Lower leg skin (tissue), 4 donors: ENCODE data around the gene NR1H4. TPM values are rescaled to one million over a fixed set of nuclear protein-coding genes. Genes with fewer than 3 reads are reported as not detected.

Experiments
- DNase-seq, 2 donors: peaks; one replicate each; pipeline ENCODE4 v3.0.0-alpha.2; 2019; ENCODE audit warnings: low spot score in 2 of 2
- H3K4me3 ChIP-seq: fragments of 200-600 bp; sonication (generic); 2 replicates; pipeline ENCODE4 v1.5.1; 2017; ENCODE audit warnings: mild to moderate bottlenecking, low read depth; ENCODE audit not compliant: poor library complexity, severe bottlenecking
- POLR2A ChIP-seq, 2 donors: fragments of 450-650 bp; IDR thresholded peaks; one replicate each; pipeline ENCODE4 v1.6.1; 2016 to 2017; ENCODE audit warnings: antibody characterized with exemption in 2 of 2, mild to moderate bottlenecking in 1 of 2, moderate library complexity in 1 of 2
- WGBS, 2 donors: methylation state at CpG; one replicate each; pipeline ENCODE4 v1.1.5; 2018; 5-methylcytosine and 5-hydroxymethylcytosine counted together
- intact Hi-C: fragments of 100-400 bp; cut with DNase I; formaldehyde crosslinking; loops from one replicate; pipeline ENCODE4 v1.15.0; 2023; ENCODE audit warnings: low total_unique reads
- total RNA-seq, 4 donors: library from RNA; depleted of rRNA; stranded (reverse); fragments of >200 nt; gene quantifications; one replicate each; pipeline ENCODE4 v1.1.0, GENCODE V29; 2016
- TF ChIP-seq, protein P1 (sequence below), 3 donors: fragments of 450-650 bp; IDR thresholded peaks; one replicate each; pipeline ENCODE4 v1.5.1; 2016; ENCODE audit warnings: antibody characterized with exemption in 3 of 3, mild to moderate bottlenecking in 3 of 3, moderate library complexity in 2 of 3

Gene NR1H4
- total RNA-seq, 4 donors from 2014 or later = not detected

- intact Hi-C loops = no loop called here
- H3K4me3 ChIP-seq = no peak overlapping the region
- DNase-seq = no peak
- TF ChIP-seq, protein P1, sequence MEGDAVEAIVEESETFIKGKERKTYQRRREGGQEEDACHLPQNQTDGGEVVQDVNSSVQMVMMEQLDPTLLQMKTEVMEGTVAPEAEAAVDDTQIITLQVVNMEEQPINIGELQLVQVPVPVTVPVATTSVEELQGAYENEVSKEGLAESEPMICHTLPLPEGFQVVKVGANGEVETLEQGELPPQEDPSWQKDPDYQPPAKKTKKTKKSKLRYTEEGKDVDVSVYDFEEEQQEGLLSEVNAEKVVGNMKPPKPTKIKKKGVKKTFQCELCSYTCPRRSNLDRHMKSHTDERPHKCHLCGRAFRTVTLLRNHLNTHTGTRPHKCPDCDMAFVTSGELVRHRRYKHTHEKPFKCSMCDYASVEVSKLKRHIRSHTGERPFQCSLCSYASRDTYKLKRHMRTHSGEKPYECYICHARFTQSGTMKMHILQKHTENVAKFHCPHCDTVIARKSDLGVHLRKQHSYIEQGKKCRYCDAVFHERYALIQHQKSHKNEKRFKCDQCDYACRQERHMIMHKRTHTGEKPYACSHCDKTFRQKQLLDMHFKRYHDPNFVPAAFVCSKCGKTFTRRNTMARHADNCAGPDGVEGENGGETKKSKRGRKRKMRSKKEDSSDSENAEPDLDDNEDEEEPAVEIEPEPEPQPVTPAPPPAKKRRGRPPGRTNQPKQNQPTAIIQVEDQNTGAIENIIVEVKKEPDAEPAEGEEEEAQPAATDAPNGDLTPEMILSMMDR (IDR thresholded peaks at IDR 0.05) = no peak
- TF ChIP-seq POLR2A (IDR thresholded peaks at IDR 0.05) = no peak
Observed at GRCh38 chr12:100468126-100468525, 5.5 kb upstream of the NR1H4 start.

GRCh38 chr12:100472325-100472724 is 1.3 kb upstream of the NR1H4 start:
- H3K4me3 ChIP-seq = no peak overlapping the region
- DNase-seq = no peak
- WGBS, 2 donors = 91 to 95% methylated on average over 2 of the region's 2 CpGs
- TF ChIP-seq POLR2A (IDR thresholded peaks at IDR 0.05) = no peak
- intact Hi-C loops = no loop called here

DNA sequence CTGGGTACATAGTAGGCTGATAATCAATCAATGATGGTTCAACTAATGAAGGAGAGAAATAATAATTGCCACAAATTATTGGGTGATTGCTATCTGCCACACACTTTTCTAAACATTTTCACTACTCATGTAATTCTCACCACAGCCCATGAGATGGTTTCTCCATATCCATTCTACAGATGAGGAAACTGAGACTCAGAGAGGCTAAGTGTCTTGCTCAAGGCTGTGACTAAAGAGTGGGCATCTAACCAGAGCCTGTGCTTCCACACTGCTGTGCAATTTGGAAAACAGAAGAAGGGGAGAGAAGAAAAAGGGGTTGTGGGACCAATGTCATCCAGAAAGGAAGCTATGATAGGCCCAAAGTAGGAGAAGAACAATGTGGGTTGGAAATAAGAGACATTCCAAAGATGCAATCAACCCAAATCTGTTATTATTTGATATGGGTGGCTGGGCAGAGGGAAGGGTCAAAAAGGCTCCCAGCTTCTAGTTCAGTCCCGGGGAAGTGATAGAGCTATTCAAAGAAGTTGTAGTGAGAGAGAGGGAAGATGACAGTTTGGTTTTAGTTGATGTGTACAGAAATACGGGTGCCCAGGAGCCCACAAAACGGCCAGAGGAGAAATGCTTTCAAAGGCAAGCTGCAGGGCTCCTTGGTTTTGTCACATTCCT is 483 bp upstream of the NR1H4 start:
- 57 to 63% methylated on average over 3 of the region's 3 CpGs for WGBS, 2 donors
- TF ChIP-seq, protein P1 (IDR thresholded peaks at IDR 0.05) = no peak
- TF ChIP-seq POLR2A (IDR thresholded peaks at IDR 0.05) = no peak
- intact Hi-C loops = no loop called here
- DNase-seq = no peak
- H3K4me3 ChIP-seq = no peak overlapping the region

DNA sequence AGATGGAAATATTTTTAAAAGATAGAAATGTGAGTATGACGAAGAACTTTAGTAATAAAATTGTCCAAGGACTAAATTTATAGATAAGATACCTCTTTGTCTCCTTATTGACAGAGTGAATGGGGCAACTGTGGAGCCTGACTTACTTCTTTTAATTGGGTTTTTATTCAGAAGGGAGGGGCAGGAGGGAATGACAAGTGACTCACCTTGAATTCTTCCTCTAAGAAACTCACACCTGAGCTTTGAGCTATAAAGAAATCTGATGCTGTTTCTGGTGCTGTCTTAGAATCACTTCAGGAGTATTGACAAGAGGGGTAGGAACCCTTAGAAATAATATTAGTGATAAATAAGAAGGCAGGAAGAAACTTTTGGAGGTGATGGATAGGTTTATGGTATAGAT is 951 bp downstream of the NR1H4 start:
- DNase-seq = no peak
- no peak for TF ChIP-seq POLR2A (IDR thresholded peaks at IDR 0.05)
- TF ChIP-seq, protein P1 (IDR thresholded peaks at IDR 0.05) = no peak
- 68% methylated on average over 1 of the region's 1 CpG for WGBS, 2 donors
- no peak overlapping the region for H3K4me3 ChIP-seq
- intact Hi-C loops = no loop called here

DNA sequence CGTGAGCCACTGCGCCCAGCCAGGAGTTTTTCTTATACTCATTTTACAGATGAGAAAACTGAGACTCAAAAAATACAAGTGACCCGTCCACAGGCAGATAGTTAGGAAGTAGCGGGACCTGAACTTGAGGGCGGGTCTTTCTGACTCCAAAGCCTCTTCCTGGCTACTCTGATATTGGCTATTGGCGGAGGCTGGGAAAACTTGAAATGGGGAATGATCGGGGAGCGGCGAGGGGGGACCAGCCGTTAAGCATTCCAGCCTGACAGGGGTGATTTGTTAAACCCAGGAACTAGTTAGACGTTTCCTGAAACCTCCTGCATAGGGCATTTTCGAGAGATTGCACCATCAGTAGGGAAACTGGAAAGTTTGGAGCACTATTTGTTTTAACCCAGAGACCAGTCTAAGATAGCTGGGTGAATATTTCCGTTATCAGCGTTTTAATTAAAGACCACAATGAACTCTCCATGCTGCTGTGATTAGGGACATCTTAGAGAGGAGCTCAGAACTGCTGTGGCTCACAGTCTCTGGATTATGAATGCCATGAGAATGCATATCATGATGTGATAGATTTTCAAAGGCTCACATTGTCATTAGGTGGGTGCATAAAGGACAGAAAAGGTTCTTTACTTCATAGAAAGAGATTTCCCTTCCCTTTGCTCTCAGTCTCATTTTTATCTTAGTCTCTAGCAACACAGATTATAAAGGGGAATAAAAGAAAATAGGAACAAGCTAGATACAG is 2.5 kb downstream of the NR1H4 start:
- DNase-seq = no peak
- intact Hi-C loops = no loop called here
- no peak for TF ChIP-seq POLR2A (IDR thresholded peaks at IDR 0.05)
- TF ChIP-seq, protein P1 (IDR thresholded peaks at IDR 0.05) = no peak
- H3K4me3 ChIP-seq = no peak overlapping the region
- WGBS, 2 donors = 59 to 60% methylated on average over 14 of the region's 14 CpGs

GRCh38 chr12:100481021-100481420 is 7.4 kb downstream of the NR1H4 start:
- 88 to 89% methylated on average over 5 of the region's 5 CpGs for WGBS, 2 donors
- no peak overlapping the region for H3K4me3 ChIP-seq
- DNase-seq = no peak
- intact Hi-C loops = no loop called here
- TF ChIP-seq, protein P1 (IDR thresholded peaks at IDR 0.05) = no peak
- TF ChIP-seq POLR2A (IDR thresholded peaks at IDR 0.05) = no peak
